PC-3 (cell line): ENCODE data around the gene VSTM2B.

Source experiments
- EZH2 ChIP-seq: fragments of 300-600 bp; sonication (generic); IDR thresholded peaks from one replicate; pipeline ENCODE4 v1.6.1; 2017; ENCODE audit warnings: antibody characterized with exemption, mild to moderate bottlenecking, low read length; ENCODE audit not compliant: unreplicated experiment
- EZH2phosphoT487 ChIP-seq: fragments of 300-600 bp; sonication (generic); IDR thresholded peaks from 2 replicates; pipeline ENCODE4 v1.6.1; 2018; ENCODE audit warnings: mild to moderate bottlenecking, antibody characterized with exemption, low read length, borderline replicate concordance
- TF ChIP-seq, protein P1 (sequence below): fragments of 300-600 bp; sonication (generic); conservative IDR thresholded peaks from 2 replicates; pipeline ENCODE4 v1.5.1; 2017; ENCODE audit warnings: antibody characterized with exemption, low read depth, mild to moderate bottlenecking, low read length

DNA sequence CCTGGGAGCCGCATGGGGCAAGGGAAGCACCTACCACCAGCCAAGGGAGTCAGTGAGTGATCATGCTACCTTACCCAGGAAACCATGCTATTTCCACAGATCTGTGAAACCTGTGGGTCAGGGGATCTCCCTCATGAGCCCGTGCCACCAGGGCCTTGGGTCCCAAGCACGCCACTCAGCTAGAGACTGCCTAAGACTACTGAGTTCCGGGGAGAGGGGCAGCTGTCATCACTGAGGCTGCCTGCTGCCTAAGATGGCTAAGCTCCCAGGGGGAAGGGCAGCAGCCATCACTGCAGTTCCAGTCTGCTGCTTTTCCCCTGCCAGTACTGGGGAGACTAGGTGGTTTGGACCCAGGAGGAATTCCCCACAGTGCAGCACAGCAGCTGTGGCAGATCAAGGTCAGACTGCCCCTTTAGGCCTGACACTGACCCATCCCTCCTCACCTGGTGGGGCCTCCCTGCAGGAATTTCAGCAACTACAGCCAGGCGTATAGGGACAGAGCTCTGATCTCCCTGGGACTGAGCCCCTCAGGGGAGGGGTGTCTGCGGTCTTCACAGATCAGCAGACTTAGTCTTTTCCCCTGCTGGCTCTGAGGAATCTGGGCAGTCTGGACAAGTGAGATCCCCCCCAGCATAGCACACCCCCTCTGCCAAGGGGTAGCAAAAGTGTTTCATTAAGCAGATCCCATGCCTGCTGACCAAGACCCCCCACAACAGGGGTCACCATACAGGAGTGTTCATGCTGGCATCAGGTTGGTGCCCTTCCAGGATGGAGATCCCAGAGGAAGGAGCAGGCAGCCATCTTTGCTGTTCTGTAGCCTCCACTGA lies 26.9 kb downstream of the VSTM2B start:
- TF ChIP-seq, protein P1, sequence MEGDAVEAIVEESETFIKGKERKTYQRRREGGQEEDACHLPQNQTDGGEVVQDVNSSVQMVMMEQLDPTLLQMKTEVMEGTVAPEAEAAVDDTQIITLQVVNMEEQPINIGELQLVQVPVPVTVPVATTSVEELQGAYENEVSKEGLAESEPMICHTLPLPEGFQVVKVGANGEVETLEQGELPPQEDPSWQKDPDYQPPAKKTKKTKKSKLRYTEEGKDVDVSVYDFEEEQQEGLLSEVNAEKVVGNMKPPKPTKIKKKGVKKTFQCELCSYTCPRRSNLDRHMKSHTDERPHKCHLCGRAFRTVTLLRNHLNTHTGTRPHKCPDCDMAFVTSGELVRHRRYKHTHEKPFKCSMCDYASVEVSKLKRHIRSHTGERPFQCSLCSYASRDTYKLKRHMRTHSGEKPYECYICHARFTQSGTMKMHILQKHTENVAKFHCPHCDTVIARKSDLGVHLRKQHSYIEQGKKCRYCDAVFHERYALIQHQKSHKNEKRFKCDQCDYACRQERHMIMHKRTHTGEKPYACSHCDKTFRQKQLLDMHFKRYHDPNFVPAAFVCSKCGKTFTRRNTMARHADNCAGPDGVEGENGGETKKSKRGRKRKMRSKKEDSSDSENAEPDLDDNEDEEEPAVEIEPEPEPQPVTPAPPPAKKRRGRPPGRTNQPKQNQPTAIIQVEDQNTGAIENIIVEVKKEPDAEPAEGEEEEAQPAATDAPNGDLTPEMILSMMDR: no peak
- TF ChIP-seq EZH2phosphoT487: no peak
- TF ChIP-seq EZH2: no peak
